Forelimb muscle (tissue), 1 donor: ENCODE results near the gene SLC16A12. TPM values are rescaled to one million over a fixed set of nuclear protein-coding genes. Genes with fewer than 3 reads are reported as not detected.
"Not testable (repeated sequence)": the region's sequence is repeated elsewhere in the genome, so short reads cannot be mapped to it uniquely, and the experiment has no call there.

ENCODE experiments used
- DNase-seq: peaks from one replicate; pipeline ENCODE4 v3.0.0-alpha.2; 2013; ENCODE audit warnings: low read depth
- polyA plus RNA-seq: library from polyadenylated mRNA; unstranded; fragments of 120-200 nt; gene quantifications from one replicate; pipeline ENCODE4 v1.2.1, GENCODE V29; 2013; ENCODE audit not compliant: insufficient read length

The SLC16A12 gene
- polyA plus RNA-seq, 1 donor = 1.2 TPM

GRCh38 chr10:89471110-89471809, 64.1 kb downstream of the SLC16A12 start:
- no peak for DNase-seq

GRCh38 chr10:89470628-89471027, 64.8 kb downstream of the SLC16A12 start:
- DNase-seq = no peak

- DNase-seq = no peak
These were observed 65.9 kb downstream of the SLC16A12 start for GRCh38 chr10:89469517-89469916.

GRCh38 chr10:89468191-89468965, 67.0 kb downstream of the SLC16A12 start:
- no peak for DNase-seq

- no peak for DNase-seq
These were observed 68.8 kb downstream of the SLC16A12 start for GRCh38 chr10:89466599-89467035.

GRCh38 chr10:89465196-89465595, 70.2 kb downstream of the SLC16A12 start:
- no peak for DNase-seq

- no peak for DNase-seq
These were observed 71.4 kb downstream of the SLC16A12 start for GRCh38 chr10:89463846-89464537.

- DNase-seq = no peak
These were observed 76.6 kb downstream of the SLC16A12 start for GRCh38 chr10:89458784-89459183.

- DNase-seq = no peak
These were observed 77.1 kb downstream of the SLC16A12 start for GRCh38 chr10:89458291-89458690.

GRCh38 chr10:89454561-89455347, 80.6 kb downstream of the SLC16A12 start:
- no peak for DNase-seq

GRCh38 chr10:89452193-89452592, 83.2 kb downstream of the SLC16A12 start:
- DNase-seq = no peak

GRCh38 chr10:89450901-89451300, 84.5 kb downstream of the SLC16A12 start:
- DNase-seq = no peak

- not testable (repeated sequence) for DNase-seq
These were observed 90.6 kb downstream of the SLC16A12 start for GRCh38 chr10:89444819-89445218.

GRCh38 chr10:89442289-89442688, 93.1 kb downstream of the SLC16A12 start:
- DNase-seq = no peak

GRCh38 chr10:89440226-89441009, 95.0 kb downstream of the SLC16A12 start:
- DNase-seq = no peak

GRCh38 chr10:89438525-89438924, 96.9 kb downstream of the SLC16A12 start:
- DNase-seq = no peak

- DNase-seq = no peak
These were observed 103.4 kb downstream of the SLC16A12 start for GRCh38 chr10:89431977-89432376.

- no peak for DNase-seq
These were observed 106.5 kb downstream of the SLC16A12 start for GRCh38 chr10:89428877-89429276.

GRCh38 chr10:89427629-89428028, 107.8 kb downstream of the SLC16A12 start:
- no peak for DNase-seq

- no peak for DNase-seq
These were observed 109.0 kb downstream of the SLC16A12 start for GRCh38 chr10:89426230-89426868.
